IMR-90 (cell line): ENCODE data around the gene RPS6KA2. TPM values are rescaled to one million over a fixed set of nuclear protein-coding genes. Genes with fewer than 3 reads are reported as not detected.

ENCODE experiments used
- ATAC-seq: fragments of 200-7000 bp; cut with Tn5 transposase; 2 replicates; pipeline ENCODE4 v1.9.1; 2020; ENCODE audit warnings: low read depth, mild to moderate bottlenecking, moderate library complexity
- BruUV-seq: library from RNA; stranded (reverse); fragments of 400-500 nt; replicated peaks from 2 replicates; lab custom pipeline; 2021; lab: Mats Ljungman, UMichigan
- CTCF ChIA-PET: fragments of 300-600 bp; formaldehyde crosslinking; extraction: SDS; loops from one replicate; lab custom pipeline; 2021; ENCODE audit warnings: antibody characterized with exemption; lab: Yijun Ruan, JAX
- POLR2A ChIA-PET: fragments of 300-600 bp; sonication (Branson Sonifier 250); formaldehyde crosslinking; loops from one replicate; lab custom pipeline; 2022; ENCODE audit warnings: antibody characterized with exemption; ENCODE audit not compliant: unreplicated experiment; lab: Charles Lee
- DNase-seq: peaks from one replicate; pipeline ENCODE4 v3.0.0; 2013
- H2AFZ ChIP-seq: replicated peaks from 2 replicates; pipeline ENCODE3; 2013; ENCODE audit warnings: low read length, mild to moderate bottlenecking; ENCODE audit not compliant: poor library complexity
- H2AK5ac ChIP-seq: 2 replicates; pipeline ENCODE4 v1.6.1; 2013; ENCODE audit warnings: low read depth, low read length, inconsistent platforms
- H2AK9ac ChIP-seq: replicated peaks from 2 replicates; pipeline ENCODE3; 2013; ENCODE audit warnings: mild to moderate bottlenecking, low read depth, low read length, moderate library complexity; ENCODE audit not compliant: poor library complexity
- H2BK120ac ChIP-seq: 2 replicates; pipeline ENCODE4 v1.6.1; 2013; ENCODE audit warnings: low read depth, low read length, inconsistent platforms
- H2BK15ac ChIP-seq: 3 replicates; pipeline ENCODE4 v1.6.1; 2013; ENCODE audit warnings: low read depth, low read length, inconsistent platforms
- H2BK20ac ChIP-seq: 2 replicates; pipeline ENCODE4 v1.6.1; 2013; ENCODE audit warnings: low read depth, mild to moderate bottlenecking, inconsistent platforms, low read length, moderate library complexity
- H2BK5ac ChIP-seq: 2 replicates; pipeline ENCODE4 v1.6.1; 2013; ENCODE audit warnings: mild to moderate bottlenecking, low read depth, low read length, inconsistent platforms; ENCODE audit not compliant: poor library complexity, severe bottlenecking
- H3K14ac ChIP-seq: replicated peaks from 2 replicates; pipeline ENCODE4 v1.6.1; 2013; ENCODE audit warnings: low read depth, low read length, inconsistent platforms
- H3K18ac ChIP-seq: 2 replicates; pipeline ENCODE4 v1.6.1; 2013; ENCODE audit warnings: low read depth, low read length, control low read depth
- H3K23ac ChIP-seq: 2 replicates; pipeline ENCODE4 v1.6.1; 2013; ENCODE audit warnings: low read depth, low read length, inconsistent platforms
- H3K27ac ChIP-seq: 2 replicates; pipeline ENCODE4 v1.5.1; 2013; ENCODE audit warnings: mild to moderate bottlenecking, control low read depth, low read length; ENCODE audit not compliant: insufficient read depth
- H3K27me3 ChIP-seq: 2 replicates; pipeline ENCODE4 v1.6.1; 2013; ENCODE audit warnings: low read length; ENCODE audit not compliant: control insufficient read depth, insufficient read depth
- H3K36me3 ChIP-seq: 2 replicates; pipeline ENCODE4 v1.6.1; 2013; ENCODE audit warnings: low read length, mixed read lengths; ENCODE audit not compliant: control insufficient read depth, insufficient read depth
- H3K4ac ChIP-seq: 2 replicates; pipeline ENCODE4 v1.6.1; 2013; ENCODE audit warnings: low read depth, low read length, inconsistent platforms
- H3K4me1 ChIP-seq: 2 replicates; pipeline ENCODE4 v1.6.1; 2013; ENCODE audit warnings: low read length, mixed read lengths; ENCODE audit not compliant: control insufficient read depth, insufficient read depth
- H3K4me2 ChIP-seq: 2 replicates; pipeline ENCODE4 v1.6.1; 2013; ENCODE audit warnings: low read depth, mild to moderate bottlenecking, control low read depth, low read length, moderate library complexity
- H3K4me3 ChIP-seq: 2 replicates; pipeline ENCODE4 v1.5.1; 2013; ENCODE audit warnings: low read depth, mild to moderate bottlenecking, control low read depth, low read length, moderate library complexity; ENCODE audit not compliant: insufficient read depth
- H3K56ac ChIP-seq: 2 replicates; pipeline ENCODE4 v1.6.1; 2013; ENCODE audit warnings: low read length, inconsistent platforms; ENCODE audit not compliant: insufficient read depth; ENCODE audit errors: extremely low read depth
- H3K79me1 ChIP-seq, 2 experiments: 2 replicates each; pipeline ENCODE4 v1.6.1; 2013; ENCODE audit warnings: low read length in 2 of 2, inconsistent platforms in 1 of 2, low read depth in 1 of 2
- H3K9ac ChIP-seq: 2 replicates; pipeline ENCODE4 v1.6.1; 2013; ENCODE audit warnings: low read depth, low read length, control low read depth
- H3K9me1 ChIP-seq: 2 replicates; pipeline ENCODE4 v1.6.1; 2013; ENCODE audit warnings: low read length, inconsistent platforms; ENCODE audit not compliant: insufficient read depth
- H3K9me3 ChIP-seq: 2 replicates; pipeline ENCODE4 v1.6.1; 2013; ENCODE audit warnings: low read length; ENCODE audit not compliant: control insufficient read depth, insufficient read depth
- H4K20me1 ChIP-seq: 2 replicates; pipeline ENCODE4 v1.6.1; 2013; ENCODE audit warnings: low read length, inconsistent platforms; ENCODE audit not compliant: insufficient read depth
- H4K5ac ChIP-seq: 2 replicates; pipeline ENCODE4 v1.6.1; 2013; ENCODE audit warnings: mild to moderate bottlenecking, low read depth, low read length, control low read depth
- H4K8ac ChIP-seq, 2 experiments: 2 replicates each; pipeline ENCODE4 v1.6.1; 2013; ENCODE audit warnings: low read depth in 2 of 2, low read length in 2 of 2, control low read depth in 1 of 2, inconsistent platforms in 1 of 2
- H4K91ac ChIP-seq: 2 replicates; pipeline ENCODE4 v1.6.1; 2013; ENCODE audit warnings: low read depth, low read length, inconsistent platforms; ENCODE audit not compliant: insufficient read depth
- ELK1 ChIP-seq: fragments of 150-350 bp; IDR thresholded peaks from 2 replicates; pipeline ENCODE4 v1.6.1; 2016; ENCODE audit warnings: low read depth, mild to moderate bottlenecking, low read length, moderate library complexity, borderline replicate concordance
- FOS ChIP-seq: fragments of 150-350 bp; IDR thresholded peaks from 2 replicates; pipeline ENCODE4 v1.6.1; 2016; ENCODE audit warnings: low read depth, low read length
- WGBS, 2 experiments: methylation state at CpG; one replicate each; pipeline versions ENCODE4 v1.1.5 to v1.1.7; 2013; ENCODE audit warnings: missing lambda C conversion rate in 2 of 2; ENCODE audit not compliant: insufficient read length in 1 of 2; ENCODE audit errors: extremely low coverage in 2 of 2; 5-methylcytosine and 5-hydroxymethylcytosine counted together
- dilution Hi-C: fragments of 300-500 bp; cut with HindIII; formaldehyde crosslinking; loops from one replicate; pipeline ENCODE4 v1.14.3; 2018; ENCODE audit warnings: low sequenced_read_pairs; ENCODE audit not compliant: unreplicated experiment
- in situ Hi-C: fragments of 300-500 bp; cut with MboI; formaldehyde crosslinking; loops from 3 replicates; pipeline ENCODE4 v1.14.3; 2019; ENCODE audit warnings: low sequenced_read_pairs, inconsistent platforms, mixed read lengths
- intact Hi-C: fragments of 100-400 bp; cut with micrococcal nuclease; formaldehyde crosslinking; loops from 2 replicates; pipeline ENCODE4 v1.10.0; 2022
- polyA plus RNA-seq, 3 experiments: library from polyadenylated mRNA; depleted of rRNA; stranded (reverse); fragments of >200 nt; gene quantifications; 2 replicates each; pipeline ENCODE4 v1.2.3, GENCODE V29; 2012; ENCODE audit warnings: low replicate concordance in 1 of 3
- total RNA-seq: library from RNA; depleted of rRNA; stranded (reverse); fragments of >200 nt; gene quantifications from 2 replicates; pipeline ENCODE4 v1.2.3, GENCODE V29; 2012

Gene RPS6KA2
- total and polyA plus RNA-seq, 2 of the 4 experiments (the other 2 are of a cell fraction) = 26.9 to 31.3 TPM

- H2AFZ ChIP-seq = peak overlapping the region; percentile 71
- 6% methylated on average over 6 of the region's 9 CpGs; no CpG with 5 or more reads in 1 of the 2 experiments for WGBS, 2 experiments
Observed at GRCh38 chr6:166466178-166467122, 160.6 kb downstream of the RPS6KA2 start.

More at GRCh38 chr6:166466178-166467122, 160.6 kb downstream of the RPS6KA2 start:
- Histone ChIP-seq H2BK15ac (peak overlapping the region; percentile 12; the same call in 1 of the 3 replicates), H3K9me3 (no peaks in the 10 kb centered on the region), H3K23ac (peak overlapping the region; percentile 44; the same call in 1 of the 2 replicates), H3K56ac (no peak overlapping the region), H3K36me3 (peaks cover 51% of the 10 kb centered on the region), H2AK5ac (peak overlapping the region; percentile 13; the same call in 1 of the 2 replicates), H4K91ac (peak overlapping the region; percentile 50; the same call in 1 of the 2 replicates), H2BK120ac (peak overlapping the region; percentile 62), H3K4me2 (no peak overlapping the region), H3K27me3 (no peaks in the 10 kb centered on the region), H3K18ac (no peak overlapping the region), H3K79me1 (no peaks in the 10 kb centered on the region), H3K14ac (no peak overlapping the region; the same call in 1 of the 2 replicates), H4K20me1 (peaks cover 7% of the 10 kb centered on the region), H2BK5ac (peak overlapping the region; percentile 4), H4K8ac (peak overlapping the region in 1 of 2 experiments; percentile 61; a peak in 3 of 4 replicates), H4K5ac (no peak overlapping the region), H2BK20ac (peak overlapping the region; percentile 60), H3K27ac (no peak overlapping the region), H3K9ac (no peak overlapping the region), H3K4ac (peak overlapping the region; percentile 48; the same call in 1 of the 2 replicates), H3K4me1 (peaks cover 2% of the 10 kb centered on the region; the same call in 1 of the 2 replicates), H3K4me3 (no peak overlapping the region), H3K9me1 (peaks cover 18% of the 10 kb centered on the region), H2AK9ac (peak overlapping the region; percentile 81)
- DNase-seq = peak; percentile 89
- peak; percentile 90 for ATAC-seq
- intact Hi-C loops = loop anchor here (5.0 kb wide), 1 partner anchor 161 kb away; the partner anchor contains the start of gene RPS6KA2
- in situ Hi-C loops = no loop called here
- CTCF ChIA-PET = interaction anchor here (1.0 kb wide), 1 partner anchor 47 kb away, joined by 3 read pairs; no protein-coding TSS in a partner anchor
- TF ChIP-seq ELK1 (no peak), FOS (peak; percentile 59)
- POLR2A ChIA-PET = no interaction called here
- dilution Hi-C loops = no loop called here
- BruUV-seq = no TSS peak
